OCI-LY1 (cell line): ENCODE data around the gene LMF1.

Experiments used
- H2AFZ ChIP-seq: fragments of 200-600 bp; sonication (generic), shearing (Covaris generic); 2 replicates; pipeline ENCODE4 v1.6.0; 2014; ENCODE audit warnings: antibody characterized with exemption, mild to moderate bottlenecking, low read length
- H3F3A ChIP-seq: fragments of 200-600 bp; sonication (generic), shearing (Covaris generic); 2 replicates; pipeline ENCODE4 v1.6.0; 2014; ENCODE audit warnings: mild to moderate bottlenecking, antibody characterized with exemption, low read length, moderate library complexity; ENCODE audit not compliant: insufficient read depth
- H3K27ac ChIP-seq: fragments of 200-600 bp; sonication (generic); 2 replicates; pipeline ENCODE4 v1.5.1; 2014; ENCODE audit warnings: low read length, mixed run types, mild to moderate bottlenecking, low read depth; ENCODE audit not compliant: poor library complexity, severe bottlenecking
- H3K27me3 ChIP-seq: fragments of 200-600 bp; sonication (generic); 2 replicates; pipeline ENCODE4 v1.6.0; 2014; ENCODE audit warnings: antibody characterized with exemption, mild to moderate bottlenecking, low read length, moderate library complexity; ENCODE audit not compliant: insufficient read depth
- H3K36me3 ChIP-seq: fragments of 200-600 bp; sonication (generic); 2 replicates; pipeline ENCODE4 v1.6.1; 2014; ENCODE audit warnings: mild to moderate bottlenecking, antibody characterized with exemption, low read length, moderate library complexity, mixed read lengths; ENCODE audit not compliant: insufficient read depth
- H3K4me1 ChIP-seq: fragments of 200-600 bp; sonication (generic); 2 replicates; pipeline ENCODE4 v1.5.1; 2014; ENCODE audit warnings: mild to moderate bottlenecking, low read length, moderate library complexity; ENCODE audit not compliant: insufficient read depth, severe bottlenecking
- H3K4me2 ChIP-seq: fragments of 200-600 bp; sonication (generic), shearing (Covaris generic); 2 replicates; pipeline ENCODE4 v1.6.1; 2014; ENCODE audit warnings: low read length
- H3K4me3 ChIP-seq: fragments of 200-600 bp; sonication (generic); 2 replicates; pipeline ENCODE4 v1.5.1; 2014; ENCODE audit warnings: low read length, low read depth, mild to moderate bottlenecking, mixed read lengths; ENCODE audit not compliant: poor library complexity, severe bottlenecking
- H3K79me2 ChIP-seq: fragments of 200-600 bp; shearing (Covaris generic); 2 replicates; pipeline ENCODE4 v1.6.1; 2016; ENCODE audit warnings: mixed run types, low read length, mixed read lengths; ENCODE audit not compliant: insufficient read depth
- H3K9ac ChIP-seq: fragments of 200-600 bp; sonication (generic), shearing (Covaris generic); 2 replicates; pipeline ENCODE4 v1.6.1; 2014; ENCODE audit warnings: mild to moderate bottlenecking, low read length, mixed read lengths
- H3K9me2 ChIP-seq: fragments of 200-600 bp; sonication (generic), shearing (Covaris generic); 2 replicates; pipeline ENCODE4 v1.6.1; 2014; ENCODE audit warnings: low read depth, mild to moderate bottlenecking, low read length, mixed read lengths
- H3K9me3 ChIP-seq: fragments of 200-600 bp; shearing (Covaris generic); 2 replicates; pipeline ENCODE4 v1.6.1; 2014; ENCODE audit warnings: low read length, mixed read lengths
- H4K20me1 ChIP-seq: fragments of 200-600 bp; sonication (generic), shearing (Covaris generic); 2 replicates; pipeline ENCODE4 v1.6.0; 2016; ENCODE audit warnings: mild to moderate bottlenecking, low read length; ENCODE audit not compliant: insufficient read depth
- EZH2 ChIP-seq: fragments of 200-600 bp; sonication (generic), shearing (Covaris generic); IDR thresholded peaks from 2 replicates; pipeline ENCODE4 v1.8.0; 2017; ENCODE audit warnings: borderline replicate concordance, mixed run types, mild to moderate bottlenecking, antibody characterized with exemption, low read length, moderate library complexity, mixed read lengths
- TF ChIP-seq, protein P1 (sequence below): fragments of 200-600 bp; sonication (generic), shearing (Covaris generic); IDR thresholded peaks from 2 replicates; pipeline ENCODE4 v1.5.1; 2017; ENCODE audit warnings: mild to moderate bottlenecking, antibody characterized with exemption, low read length, moderate library complexity, mixed read lengths

The LMF1 gene

GRCh38 chr16:830107-830870 lies 140.5 kb downstream of the LMF1 start:
- no peak overlapping the region for H3K4me2 ChIP-seq
- H3K9me3 ChIP-seq, result no peaks in the 10 kb centered on the region
- H3F3A ChIP-seq, result no peaks in the 10 kb centered on the region
- no peaks in the 10 kb centered on the region for H3K36me3 ChIP-seq
- no peak overlapping the region for H3K4me3 ChIP-seq
- no peak overlapping the region for H3K27ac ChIP-seq
- no peaks in the 10 kb centered on the region for H3K4me1 ChIP-seq
- H3K9me2 ChIP-seq, result no peaks in the 10 kb centered on the region
- H3K9ac ChIP-seq, result no peak overlapping the region
- no peak for TF ChIP-seq EZH2
- TF ChIP-seq, protein P1, sequence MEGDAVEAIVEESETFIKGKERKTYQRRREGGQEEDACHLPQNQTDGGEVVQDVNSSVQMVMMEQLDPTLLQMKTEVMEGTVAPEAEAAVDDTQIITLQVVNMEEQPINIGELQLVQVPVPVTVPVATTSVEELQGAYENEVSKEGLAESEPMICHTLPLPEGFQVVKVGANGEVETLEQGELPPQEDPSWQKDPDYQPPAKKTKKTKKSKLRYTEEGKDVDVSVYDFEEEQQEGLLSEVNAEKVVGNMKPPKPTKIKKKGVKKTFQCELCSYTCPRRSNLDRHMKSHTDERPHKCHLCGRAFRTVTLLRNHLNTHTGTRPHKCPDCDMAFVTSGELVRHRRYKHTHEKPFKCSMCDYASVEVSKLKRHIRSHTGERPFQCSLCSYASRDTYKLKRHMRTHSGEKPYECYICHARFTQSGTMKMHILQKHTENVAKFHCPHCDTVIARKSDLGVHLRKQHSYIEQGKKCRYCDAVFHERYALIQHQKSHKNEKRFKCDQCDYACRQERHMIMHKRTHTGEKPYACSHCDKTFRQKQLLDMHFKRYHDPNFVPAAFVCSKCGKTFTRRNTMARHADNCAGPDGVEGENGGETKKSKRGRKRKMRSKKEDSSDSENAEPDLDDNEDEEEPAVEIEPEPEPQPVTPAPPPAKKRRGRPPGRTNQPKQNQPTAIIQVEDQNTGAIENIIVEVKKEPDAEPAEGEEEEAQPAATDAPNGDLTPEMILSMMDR, result no peak
- H2AFZ ChIP-seq, result no peak overlapping the region
- peaks cover 4% of the 10 kb centered on the region; the same call in 1 of the 2 replicates for H3K27me3 ChIP-seq
- H4K20me1 ChIP-seq, result no peaks in the 10 kb centered on the region
- H3K79me2 ChIP-seq, result no peaks in the 10 kb centered on the region

GRCh38 chr16:828891-829290 lies 141.9 kb downstream of the LMF1 start:
- Histone ChIP-seq H3K4me2 (no peak overlapping the region), H3K27ac (no peak overlapping the region), H3K27me3 (peaks cover 4% of the 10 kb centered on the region; the same call in 1 of the 2 replicates), H3K79me2 (no peaks in the 10 kb centered on the region), H3K9me3 (no peaks in the 10 kb centered on the region), H3K9me2 (no peaks in the 10 kb centered on the region), H4K20me1 (no peaks in the 10 kb centered on the region), H2AFZ (no peak overlapping the region), H3F3A (no peaks in the 10 kb centered on the region), H3K36me3 (no peaks in the 10 kb centered on the region), H3K4me1 (no peaks in the 10 kb centered on the region), H3K4me3 (no peak overlapping the region), H3K9ac (no peak overlapping the region)
- TF ChIP-seq EZH2, result no peak
- TF ChIP-seq, protein P1, result no peak

DNA sequence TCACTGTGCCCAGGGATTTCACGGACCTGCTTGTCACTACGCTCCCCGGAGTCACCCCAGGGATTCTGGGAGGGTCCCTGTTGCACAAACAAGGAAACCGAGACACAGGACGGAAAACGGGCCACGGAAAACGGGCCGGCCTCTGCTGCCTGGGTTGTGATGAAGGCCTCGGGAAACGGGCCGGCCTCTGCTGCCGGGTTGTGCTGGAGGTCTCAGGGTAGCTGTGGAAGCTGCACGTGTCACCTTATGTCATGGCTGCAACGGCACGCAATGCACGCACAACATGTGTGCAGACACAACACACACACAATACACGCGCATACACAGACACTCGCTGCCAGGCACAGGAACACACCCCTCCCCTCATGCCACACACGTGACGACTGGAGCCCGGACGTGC lies 143.3 kb downstream of the LMF1 start:
- Histone ChIP-seq H3K79me2 (no peaks in the 10 kb centered on the region), H3K9me2 (no peaks in the 10 kb centered on the region), H3K4me1 (no peaks in the 10 kb centered on the region), H3K27ac (no peak overlapping the region), H3K4me2 (no peak overlapping the region), H3K36me3 (no peaks in the 10 kb centered on the region), H3F3A (no peaks in the 10 kb centered on the region), H3K9me3 (no peaks in the 10 kb centered on the region), H3K27me3 (peaks cover 4% of the 10 kb centered on the region; the same call in 1 of the 2 replicates), H4K20me1 (no peaks in the 10 kb centered on the region), H2AFZ (no peak overlapping the region), H3K9ac (no peak overlapping the region), H3K4me3 (no peak overlapping the region)
- TF ChIP-seq EZH2, result no peak
